Measurements from ENCODE around the gene RHOH. TPM values are rescaled to one million over a fixed set of nuclear protein-coding genes. Genes with fewer than 3 reads are reported as not detected.

RHOH gene
- total and polyA plus RNA-seq, 2 donors = 71.2 to 109 TPM

GRCh38 chr4:40206426-40206825 is 9.6 kb downstream of the RHOH start:
- Histone ChIP-seq H3K9me3 (ENCODE audit: control insufficient read depth in 2 of 2, insufficient read depth in 1 of 2, low read length in 1 of 2) (no peaks in the 10 kb centered on the region), H3K4me1 (ENCODE audit: control insufficient read depth in 2 of 2, insufficient read depth in 2 of 2, low read length in 2 of 2) (peaks cover 34 to 57% of the 10 kb centered on the region in 2 donors), H3K36me3 (ENCODE audit: control insufficient read depth in 2 of 2, insufficient read depth in 2 of 2, low read length in 1 of 2) (peaks cover 9 to 52% of the 10 kb centered on the region in 2 donors), H3K27me3 (ENCODE audit: control insufficient read depth in 2 of 2, insufficient read depth in 1 of 2, low read length in 1 of 2) (no peaks in the 10 kb centered on the region), H3K27ac (ENCODE audit: low read depth in 1 of 2, low read length in 1 of 2) (peak overlapping the region in 1 of 2 donors; percentile 63), H3K4me3 (ENCODE audit: low read length in 2 of 2) (peak overlapping the region in 1 of 2 donors; percentile 12)
- DNase-seq (ENCODE audit: low read depth in 6 of 9, low spot score in 9 of 9) = peak in 1 of 9 donors; percentile 46
- WGBS = 16% methylated on average over 2 of the region's 2 CpGs

GRCh38 chr4:40209401-40209800 is 12.6 kb downstream of the RHOH start:
- WGBS = 84% methylated on average over 4 of the region's 4 CpGs
- no peak overlapping the region for H3K4me3 ChIP-seq (ENCODE audit: low read length in 2 of 2)
- peaks cover 23 to 73% of the 10 kb centered on the region in 2 donors for H3K36me3 ChIP-seq (ENCODE audit: control insufficient read depth in 2 of 2, insufficient read depth in 2 of 2, low read length in 1 of 2)
- no peak for DNase-seq (ENCODE audit: low read depth in 6 of 9, low spot score in 9 of 9)
- H3K27ac ChIP-seq (ENCODE audit: low read depth in 1 of 2, low read length in 1 of 2) = no peak overlapping the region
- H3K9me3 ChIP-seq (ENCODE audit: control insufficient read depth in 2 of 2, insufficient read depth in 1 of 2, low read length in 1 of 2) = no peaks in the 10 kb centered on the region
- peaks cover 42 to 61% of the 10 kb centered on the region in 2 donors for H3K4me1 ChIP-seq (ENCODE audit: control insufficient read depth in 2 of 2, insufficient read depth in 2 of 2, low read length in 2 of 2)
- H3K27me3 ChIP-seq (ENCODE audit: control insufficient read depth in 2 of 2, insufficient read depth in 1 of 2, low read length in 1 of 2) = no peaks in the 10 kb centered on the region

- Histone ChIP-seq H3K27ac (ENCODE audit: low read depth in 1 of 2, low read length in 1 of 2) (no peak overlapping the region), H3K4me3 (ENCODE audit: low read length in 2 of 2) (no peak overlapping the region), H3K4me1 (ENCODE audit: control insufficient read depth in 2 of 2, insufficient read depth in 2 of 2, low read length in 2 of 2) (peaks cover 34 to 62% of the 10 kb centered on the region in 2 donors), H3K9me3 (ENCODE audit: control insufficient read depth in 2 of 2, insufficient read depth in 1 of 2, low read length in 1 of 2) (no peaks in the 10 kb centered on the region), H3K36me3 (ENCODE audit: control insufficient read depth in 2 of 2, insufficient read depth in 2 of 2, low read length in 1 of 2) (peaks cover 34 to 73% of the 10 kb centered on the region in 2 donors), H3K27me3 (ENCODE audit: control insufficient read depth in 2 of 2, insufficient read depth in 1 of 2, low read length in 1 of 2) (no peaks in the 10 kb centered on the region)
- 93% methylated on average over 5 of the region's 5 CpGs for WGBS
- DNase-seq (ENCODE audit: low read depth in 6 of 9, low spot score in 9 of 9) = no peak
Observed at GRCh38 chr4:40210776-40211175, 13.9 kb downstream of the RHOH start.

GRCh38 chr4:40211224-40212185 is 14.7 kb downstream of the RHOH start:
- H3K4me1 ChIP-seq (ENCODE audit: control insufficient read depth in 2 of 2, insufficient read depth in 2 of 2, low read length in 2 of 2) = peaks cover 30 to 62% of the 10 kb centered on the region in 2 donors
- 79% methylated on average over 13 of the region's 13 CpGs for WGBS
- no peak overlapping the region for H3K4me3 ChIP-seq (ENCODE audit: low read length in 2 of 2)
- DNase-seq (ENCODE audit: low read depth in 6 of 9, low spot score in 9 of 9) = no peak
- no peaks in the 10 kb centered on the region for H3K9me3 ChIP-seq (ENCODE audit: control insufficient read depth in 2 of 2, insufficient read depth in 1 of 2, low read length in 1 of 2)
- H3K27ac ChIP-seq (ENCODE audit: low read depth in 1 of 2, low read length in 1 of 2) = no peak overlapping the region
- no peaks in the 10 kb centered on the region for H3K27me3 ChIP-seq (ENCODE audit: control insufficient read depth in 2 of 2, insufficient read depth in 1 of 2, low read length in 1 of 2)
- peaks cover 34 to 72% of the 10 kb centered on the region in 2 donors for H3K36me3 ChIP-seq (ENCODE audit: control insufficient read depth in 2 of 2, insufficient read depth in 2 of 2, low read length in 1 of 2)

GRCh38 chr4:40212674-40213527 is 16.1 kb downstream of the RHOH start:
- peaks cover 35 to 61% of the 10 kb centered on the region in 2 donors for H3K4me1 ChIP-seq (ENCODE audit: control insufficient read depth in 2 of 2, insufficient read depth in 2 of 2, low read length in 2 of 2)
- H3K4me3 ChIP-seq (ENCODE audit: low read length in 2 of 2) = no peak overlapping the region
- no peak for DNase-seq (ENCODE audit: low read depth in 6 of 9, low spot score in 9 of 9)
- H3K27me3 ChIP-seq (ENCODE audit: control insufficient read depth in 2 of 2, insufficient read depth in 1 of 2, low read length in 1 of 2) = no peaks in the 10 kb centered on the region
- peak overlapping the region in 1 of 2 donors; percentile 14 for H3K27ac ChIP-seq (ENCODE audit: low read depth in 1 of 2, low read length in 1 of 2)
- peaks cover 37 to 77% of the 10 kb centered on the region in 2 donors for H3K36me3 ChIP-seq (ENCODE audit: control insufficient read depth in 2 of 2, insufficient read depth in 2 of 2, low read length in 1 of 2)
- no peaks in the 10 kb centered on the region for H3K9me3 ChIP-seq (ENCODE audit: control insufficient read depth in 2 of 2, insufficient read depth in 1 of 2, low read length in 1 of 2)
- WGBS = 55% methylated on average over 6 of the region's 6 CpGs

GRCh38 chr4:40214038-40214437 is 17.2 kb downstream of the RHOH start:
- no peaks in the 10 kb centered on the region for H3K27me3 ChIP-seq (ENCODE audit: control insufficient read depth in 2 of 2, insufficient read depth in 1 of 2, low read length in 1 of 2)
- H3K36me3 ChIP-seq (ENCODE audit: control insufficient read depth in 2 of 2, insufficient read depth in 2 of 2, low read length in 1 of 2) = peaks cover 46 to 88% of the 10 kb centered on the region in 2 donors
- no peak overlapping the region for H3K4me3 ChIP-seq (ENCODE audit: low read length in 2 of 2)
- H3K27ac ChIP-seq (ENCODE audit: low read depth in 1 of 2, low read length in 1 of 2) = peak overlapping the region in 1 of 2 donors; percentile 43
- peak in 1 of 9 donors; percentile 61 for DNase-seq (ENCODE audit: low read depth in 6 of 9, low spot score in 9 of 9)
- 68% methylated on average over 7 of the region's 7 CpGs for WGBS
- peaks cover 35 to 69% of the 10 kb centered on the region in 2 donors for H3K4me1 ChIP-seq (ENCODE audit: control insufficient read depth in 2 of 2, insufficient read depth in 2 of 2, low read length in 2 of 2)
- no peaks in the 10 kb centered on the region for H3K9me3 ChIP-seq (ENCODE audit: control insufficient read depth in 2 of 2, insufficient read depth in 1 of 2, low read length in 1 of 2)

GRCh38 chr4:40214661-40215418 is 18.0 kb downstream of the RHOH start:
- no peak for DNase-seq (ENCODE audit: low read depth in 6 of 9, low spot score in 9 of 9)
- H3K27ac ChIP-seq (ENCODE audit: low read depth in 1 of 2, low read length in 1 of 2) = peak overlapping the region in 1 of 2 donors; percentile 43
- 92% methylated on average over 9 of the region's 9 CpGs for WGBS
- no peaks in the 10 kb centered on the region for H3K9me3 ChIP-seq (ENCODE audit: control insufficient read depth in 2 of 2, insufficient read depth in 1 of 2, low read length in 1 of 2)
- H3K4me1 ChIP-seq (ENCODE audit: control insufficient read depth in 2 of 2, insufficient read depth in 2 of 2, low read length in 2 of 2) = peaks cover 35 to 68% of the 10 kb centered on the region in 2 donors
- peaks cover 53 to 89% of the 10 kb centered on the region in 2 donors for H3K36me3 ChIP-seq (ENCODE audit: control insufficient read depth in 2 of 2, insufficient read depth in 2 of 2, low read length in 1 of 2)
- H3K27me3 ChIP-seq (ENCODE audit: control insufficient read depth in 2 of 2, insufficient read depth in 1 of 2, low read length in 1 of 2) = no peaks in the 10 kb centered on the region
- H3K4me3 ChIP-seq (ENCODE audit: low read length in 2 of 2) = no peak overlapping the region

GRCh38 chr4:40216622-40217366 is 20.0 kb downstream of the RHOH start:
- WGBS = 77% methylated on average over 4 of the region's 4 CpGs
- H3K36me3 ChIP-seq (ENCODE audit: control insufficient read depth in 2 of 2, insufficient read depth in 2 of 2, low read length in 1 of 2) = peaks cover 59 to 86% of the 10 kb centered on the region in 2 donors
- H3K9me3 ChIP-seq (ENCODE audit: control insufficient read depth in 2 of 2, insufficient read depth in 1 of 2, low read length in 1 of 2) = no peaks in the 10 kb centered on the region
- H3K27me3 ChIP-seq (ENCODE audit: control insufficient read depth in 2 of 2, insufficient read depth in 1 of 2, low read length in 1 of 2) = no peaks in the 10 kb centered on the region
- no peak overlapping the region for H3K27ac ChIP-seq (ENCODE audit: low read depth in 1 of 2, low read length in 1 of 2)
- peaks cover 31 to 59% of the 10 kb centered on the region in 2 donors for H3K4me1 ChIP-seq (ENCODE audit: control insufficient read depth in 2 of 2, insufficient read depth in 2 of 2, low read length in 2 of 2)
- no peak for DNase-seq (ENCODE audit: low read depth in 6 of 9, low spot score in 9 of 9)
- H3K4me3 ChIP-seq (ENCODE audit: low read length in 2 of 2) = no peak overlapping the region

Data from thymus (tissue), 11 donors.